Muscle layer of duodenum (tissue), 2 donors: ENCODE results near the gene IGFALS.

Experiments used
- H3K27ac ChIP-seq: one replicate; pipeline ENCODE4 v1.7.0; 2013; ENCODE audit warnings: mild to moderate bottlenecking, low read length
- H3K27me3 ChIP-seq: one replicate; pipeline ENCODE4 v1.7.0; 2013; ENCODE audit warnings: low read depth, mild to moderate bottlenecking, control low read depth, low read length
- H3K36me3 ChIP-seq, 2 donors: one replicate each; pipeline ENCODE4 v1.7.0; 2013; ENCODE audit warnings: low read length in 2 of 2, control low read depth in 1 of 2, mild to moderate bottlenecking in 1 of 2; ENCODE audit not compliant: insufficient read depth in 2 of 2, control insufficient read depth in 1 of 2
- H3K4me1 ChIP-seq, 2 donors: one replicate each; pipeline ENCODE4 v1.7.0; 2013; ENCODE audit warnings: low read length in 2 of 2, mild to moderate bottlenecking in 2 of 2, control low read depth in 1 of 2, moderate library complexity in 1 of 2; ENCODE audit not compliant: insufficient read depth in 2 of 2, control insufficient read depth in 1 of 2
- H3K4me3 ChIP-seq, 2 donors: one replicate each; pipeline ENCODE4 v1.7.0; 2013; ENCODE audit warnings: low read length in 2 of 2, low read depth in 1 of 2, mild to moderate bottlenecking in 1 of 2
- H3K9me3 ChIP-seq, 2 donors: one replicate each; pipeline ENCODE4 v1.7.0; 2013; ENCODE audit warnings: low read length in 2 of 2, control low read depth in 1 of 2, mild to moderate bottlenecking in 1 of 2; ENCODE audit not compliant: control insufficient read depth in 1 of 2
- donor health status: healthy.

Gene IGFALS

DNA sequence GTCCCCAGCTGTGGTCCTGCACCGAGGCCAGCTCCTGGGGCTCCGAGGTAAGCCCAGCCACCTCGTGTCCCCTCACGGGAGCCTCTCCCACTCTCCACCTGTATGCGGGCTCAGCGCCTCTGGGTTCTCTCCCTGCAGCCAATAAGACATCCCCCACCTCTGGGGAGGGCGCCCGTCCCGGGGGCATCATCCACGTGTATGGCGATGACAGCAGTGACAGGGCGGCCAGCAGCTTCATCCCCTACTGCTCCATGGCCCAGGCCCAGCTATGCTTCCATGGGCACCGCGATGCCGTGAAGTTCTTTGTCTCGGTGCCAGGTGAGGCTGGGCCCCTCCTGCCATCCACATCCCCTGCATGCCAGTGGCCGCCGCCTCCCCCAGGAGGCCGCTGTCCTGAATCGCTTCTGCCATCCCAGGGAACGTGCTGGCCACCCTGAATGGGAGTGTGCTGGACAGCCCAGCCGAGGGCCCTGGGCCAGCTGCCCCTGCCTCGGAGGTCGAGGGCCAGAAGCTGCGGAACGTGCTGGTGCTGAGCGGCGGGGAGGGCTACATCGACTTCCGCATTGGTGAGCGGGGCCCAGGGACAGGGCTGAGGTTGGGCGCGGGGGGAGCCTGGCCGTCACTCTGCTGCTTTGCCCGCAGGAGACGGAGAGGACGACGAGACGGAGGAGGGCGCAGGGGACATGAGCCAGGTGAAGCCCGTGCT is 25.3 kb downstream of the IGFALS start:
- H3K27me3 ChIP-seq: no peaks in the 10 kb centered on the region
- peaks cover 0 to 24% of the 10 kb centered on the region in 2 donors for H3K4me1 ChIP-seq
- H3K27ac ChIP-seq: no peak overlapping the region
- no peaks in the 10 kb centered on the region for H3K9me3 ChIP-seq
- peaks cover 4 to 55% of the 10 kb centered on the region in 2 donors for H3K36me3 ChIP-seq
- no peak overlapping the region for H3K4me3 ChIP-seq

DNA sequence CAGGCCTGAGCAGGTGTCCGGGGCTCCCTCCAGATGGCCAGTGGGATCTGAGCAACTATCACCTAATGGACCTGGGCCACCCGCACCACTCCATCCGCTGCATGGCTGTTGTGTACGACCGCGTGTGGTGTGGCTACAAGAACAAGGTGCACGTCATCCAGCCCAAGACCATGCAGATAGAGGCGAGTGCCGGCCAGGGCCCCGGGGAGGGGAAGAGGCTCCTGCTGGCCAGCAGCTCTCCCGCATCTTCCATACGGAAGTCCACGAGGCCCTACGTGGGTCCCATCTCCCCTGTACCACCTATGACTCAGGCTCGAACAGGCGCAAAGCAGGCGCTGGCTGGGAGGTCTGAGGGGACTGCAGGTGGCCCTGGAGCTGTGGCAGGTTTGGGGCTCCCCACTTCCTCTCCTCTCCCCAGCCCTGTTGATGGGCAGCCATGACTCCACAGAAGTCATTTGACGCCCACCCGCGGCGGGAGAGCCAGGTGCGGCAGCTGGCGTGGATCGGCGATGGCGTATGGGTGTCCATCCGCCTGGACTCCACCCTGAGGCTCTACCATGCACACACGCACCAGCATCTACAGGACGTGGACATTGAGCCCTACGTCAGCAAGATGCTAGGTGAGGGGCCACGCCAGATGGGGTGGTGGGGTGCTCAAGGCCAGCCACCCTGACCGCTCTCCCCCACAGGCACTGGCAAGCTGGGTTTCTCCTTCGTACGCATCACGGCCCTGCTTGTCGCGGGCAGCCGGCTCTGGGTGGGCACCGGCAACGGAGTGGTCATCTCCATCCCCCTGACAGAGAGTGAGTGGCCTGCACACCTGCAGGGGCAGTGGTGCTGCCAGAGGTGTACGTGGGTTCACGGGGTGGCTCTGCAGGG is 26.1 kb downstream of the IGFALS start:
- peaks cover 4 to 64% of the 10 kb centered on the region in 2 donors for H3K36me3 ChIP-seq
- H3K4me1 ChIP-seq: peaks cover 0 to 22% of the 10 kb centered on the region in 2 donors
- no peaks in the 10 kb centered on the region for H3K9me3 ChIP-seq
- no peaks in the 10 kb centered on the region for H3K27me3 ChIP-seq
- H3K27ac ChIP-seq: no peak overlapping the region
- no peak overlapping the region for H3K4me3 ChIP-seq

DNA sequence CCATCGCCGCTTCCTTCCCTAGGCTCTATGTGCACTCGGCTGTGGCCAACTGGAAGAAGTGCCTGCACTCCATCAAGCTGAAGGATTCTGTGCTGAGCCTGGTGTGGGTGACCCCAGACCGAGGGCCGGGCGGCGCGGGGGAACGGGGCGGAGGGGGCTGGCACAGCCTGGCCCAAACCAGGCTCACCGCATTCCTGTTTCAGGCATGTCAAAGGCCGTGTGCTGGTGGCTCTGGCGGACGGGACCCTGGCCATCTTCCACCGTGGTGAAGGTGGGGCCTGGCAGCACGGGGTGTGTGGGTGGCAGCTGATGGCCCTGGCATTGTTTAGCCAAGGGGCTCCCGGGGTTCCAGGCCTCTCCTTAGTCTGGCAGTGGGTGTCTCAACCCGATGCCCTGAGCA is 26.8 kb downstream of the IGFALS start:
- no peak overlapping the region for H3K4me3 ChIP-seq
- peaks cover 4 to 71% of the 10 kb centered on the region in 2 donors for H3K36me3 ChIP-seq
- no peak overlapping the region for H3K27ac ChIP-seq
- no peaks in the 10 kb centered on the region for H3K9me3 ChIP-seq
- no peaks in the 10 kb centered on the region for H3K27me3 ChIP-seq
- H3K4me1 ChIP-seq: peaks cover 0 to 15% of the 10 kb centered on the region in 2 donors

DNA sequence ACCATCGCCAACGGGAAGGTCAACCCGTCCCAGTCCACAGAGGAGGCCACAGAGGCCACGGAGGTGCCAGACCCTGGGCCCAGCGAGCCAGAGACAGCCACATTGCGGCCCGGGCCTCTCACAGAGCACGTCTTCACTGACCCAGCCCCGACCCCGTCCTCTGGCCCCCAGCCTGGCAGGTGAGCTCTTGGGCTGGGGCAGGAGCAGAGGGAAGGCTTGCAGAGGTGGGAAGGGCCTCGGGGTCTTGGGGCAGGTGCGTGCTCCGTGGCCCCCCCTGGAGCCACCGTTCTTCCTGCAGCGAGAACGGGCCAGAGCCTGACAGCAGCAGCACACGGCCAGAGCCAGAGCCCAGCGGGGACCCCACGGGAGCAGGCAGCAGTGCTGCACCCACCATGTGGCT is 27.3 kb downstream of the IGFALS start:
- Histone ChIP-seq H3K27ac (no peak overlapping the region), H3K36me3 (peaks cover 4 to 75% of the 10 kb centered on the region in 2 donors)

DNA sequence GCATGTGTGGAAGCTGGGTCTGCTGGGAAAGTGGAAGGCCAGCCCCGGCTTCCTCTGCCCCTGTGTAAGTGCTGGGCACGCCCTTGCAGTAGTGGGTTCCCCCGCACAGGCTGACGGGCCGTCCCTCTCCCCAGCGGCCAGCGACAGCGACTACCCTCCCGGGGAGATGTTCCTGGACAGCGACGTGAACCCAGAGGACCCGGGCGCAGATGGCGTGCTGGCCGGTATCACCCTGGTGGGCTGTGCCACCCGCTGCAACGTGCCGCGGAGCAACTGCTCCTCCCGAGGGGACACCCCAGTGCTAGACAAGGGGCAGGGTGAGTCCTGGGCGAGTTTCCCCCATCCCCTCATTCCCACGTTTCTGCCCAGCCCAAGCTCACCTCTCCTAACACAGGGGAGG is 27.7 kb downstream of the IGFALS start:
- H3K4me3 ChIP-seq: no peak overlapping the region
- peaks cover 4 to 79% of the 10 kb centered on the region in 2 donors for H3K36me3 ChIP-seq
- no peaks in the 10 kb centered on the region for H3K27me3 ChIP-seq
- no peaks in the 10 kb centered on the region for H3K9me3 ChIP-seq
- H3K27ac ChIP-seq: no peak overlapping the region
- peaks cover 0 to 14% of the 10 kb centered on the region in 2 donors for H3K4me1 ChIP-seq

More for the DNA sequence above, 27.3 kb downstream of the IGFALS start:
- Histone ChIP-seq H3K4me1 (peaks cover 0 to 14% of the 10 kb centered on the region in 2 donors), H3K27me3 (no peaks in the 10 kb centered on the region), H3K9me3 (no peaks in the 10 kb centered on the region), H3K4me3 (no peak overlapping the region)

DNA sequence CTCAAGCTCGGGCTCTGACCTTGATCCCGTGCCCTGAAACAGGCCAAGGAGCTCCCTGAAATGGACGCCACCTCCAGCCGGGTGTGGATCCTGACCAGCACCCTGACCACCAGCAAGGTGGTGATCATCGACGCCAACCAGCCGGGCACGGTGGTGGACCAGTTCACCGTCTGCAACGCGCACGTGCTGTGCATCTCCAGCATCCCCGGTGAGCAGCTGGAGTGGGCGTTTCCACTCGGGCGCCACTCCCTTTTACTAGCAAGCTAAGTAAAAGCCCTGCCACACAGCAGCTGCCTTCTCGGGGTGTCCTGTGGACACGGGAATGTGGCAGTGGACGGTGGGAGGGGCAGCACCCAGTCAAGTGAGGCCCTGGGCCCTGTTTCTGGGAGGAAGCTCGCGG is 28.5 kb downstream of the IGFALS start:
- H3K27me3 ChIP-seq: no peaks in the 10 kb centered on the region
- no peaks in the 10 kb centered on the region for H3K9me3 ChIP-seq
- H3K4me3 ChIP-seq: no peak overlapping the region
- H3K27ac ChIP-seq: no peak overlapping the region
- peaks cover 4 to 88% of the 10 kb centered on the region in 2 donors for H3K36me3 ChIP-seq
- H3K4me1 ChIP-seq: peaks cover 0 to 7% of the 10 kb centered on the region in 2 donors

DNA sequence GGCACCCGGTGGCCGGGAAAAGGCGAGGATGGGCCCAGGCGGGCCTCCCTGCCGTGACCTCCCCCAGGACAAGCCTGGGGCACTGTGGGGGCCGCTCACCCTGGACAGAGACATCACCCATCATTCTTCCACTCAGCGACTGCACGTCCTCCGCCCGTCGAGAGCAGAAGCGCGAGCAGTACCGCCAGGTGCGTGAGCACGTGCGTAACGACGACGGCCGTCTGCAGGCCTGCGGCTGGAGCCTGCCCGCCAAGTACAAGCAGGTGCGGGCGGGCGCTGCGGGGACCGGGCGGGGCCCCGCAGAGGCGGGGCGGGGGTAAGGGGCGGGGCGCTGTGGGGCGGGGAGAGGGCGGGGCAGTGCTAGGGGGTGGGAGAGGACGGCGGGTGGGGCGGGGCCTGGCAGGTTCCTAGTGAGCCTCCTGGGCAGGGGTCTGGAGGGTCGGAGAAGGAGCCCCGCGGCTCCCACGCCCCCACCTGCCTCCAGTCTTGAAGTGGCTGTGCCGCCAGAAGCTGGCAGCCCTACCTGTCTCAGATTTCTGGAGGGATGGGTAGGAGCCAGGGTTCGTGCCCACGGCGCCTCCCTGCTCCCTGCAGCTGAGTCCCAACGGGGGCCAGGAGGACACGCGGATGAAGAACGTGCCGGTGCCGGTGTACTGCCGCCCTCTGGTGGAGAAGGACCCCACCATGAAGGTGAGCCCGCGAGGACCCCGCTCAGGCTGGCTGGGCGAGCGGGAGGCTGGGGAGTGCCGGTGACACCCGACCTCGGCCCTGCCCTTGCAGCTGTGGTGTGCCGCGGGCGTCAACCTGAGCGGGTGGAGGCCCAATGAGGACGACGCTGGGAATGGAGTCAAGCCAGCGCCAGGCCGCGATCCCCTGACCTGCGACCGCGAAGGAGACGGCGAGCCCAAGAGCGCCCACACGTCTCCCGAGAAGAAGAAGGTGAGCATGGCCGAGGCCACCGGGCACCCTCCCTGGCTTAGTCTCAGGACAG is 29.7 kb downstream of the IGFALS start:
- H3K36me3 ChIP-seq: peaks cover 4 to 90% of the 10 kb centered on the region in 2 donors

DNA sequence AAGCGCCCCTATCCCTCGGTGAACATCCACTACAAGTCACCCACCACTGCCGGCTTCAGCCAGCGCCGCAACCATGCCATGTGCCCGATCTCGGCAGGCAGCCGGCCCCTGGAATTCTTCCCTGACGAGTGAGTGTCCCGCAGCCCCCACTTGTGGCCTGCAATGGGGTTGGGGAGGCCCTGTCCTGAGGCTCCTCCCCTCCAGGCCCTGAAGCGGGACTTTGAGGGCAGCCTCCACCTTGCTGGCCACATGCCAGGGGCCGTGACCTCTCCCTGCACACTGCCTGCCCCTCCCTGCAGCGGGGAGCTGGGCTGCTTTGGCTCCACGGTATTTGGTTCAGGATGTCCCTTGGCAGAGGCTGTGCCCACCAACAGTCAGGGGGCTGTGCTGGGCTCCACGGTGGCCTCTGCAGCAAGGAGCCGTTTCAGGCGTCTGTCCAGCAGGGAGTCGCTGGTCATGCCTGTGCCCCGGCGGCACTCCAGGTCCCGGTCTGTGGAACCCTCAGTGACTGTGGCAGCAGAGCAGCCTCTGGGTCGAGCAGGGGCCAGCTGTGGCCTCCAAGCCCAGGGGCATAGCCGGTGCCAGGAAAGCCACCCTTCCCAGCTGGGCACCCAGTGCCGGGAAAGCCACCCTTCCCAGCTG is 30.5 kb downstream of the IGFALS start:
- Histone ChIP-seq H3K36me3 (peaks cover 4 to 88% of the 10 kb centered on the region in 2 donors), H3K27ac (no peak overlapping the region), H3K27me3 (no peaks in the 10 kb centered on the region), H3K4me1 (no peaks in the 10 kb centered on the region), H3K4me3 (no peak overlapping the region), H3K9me3 (no peaks in the 10 kb centered on the region)

More for the DNA sequence above, 29.7 kb downstream of the IGFALS start:
- no peaks in the 10 kb centered on the region for H3K9me3 ChIP-seq
- no peaks in the 10 kb centered on the region for H3K4me1 ChIP-seq
- no peak overlapping the region for H3K4me3 ChIP-seq
- H3K27me3 ChIP-seq: no peaks in the 10 kb centered on the region
- no peak overlapping the region for H3K27ac ChIP-seq

DNA sequence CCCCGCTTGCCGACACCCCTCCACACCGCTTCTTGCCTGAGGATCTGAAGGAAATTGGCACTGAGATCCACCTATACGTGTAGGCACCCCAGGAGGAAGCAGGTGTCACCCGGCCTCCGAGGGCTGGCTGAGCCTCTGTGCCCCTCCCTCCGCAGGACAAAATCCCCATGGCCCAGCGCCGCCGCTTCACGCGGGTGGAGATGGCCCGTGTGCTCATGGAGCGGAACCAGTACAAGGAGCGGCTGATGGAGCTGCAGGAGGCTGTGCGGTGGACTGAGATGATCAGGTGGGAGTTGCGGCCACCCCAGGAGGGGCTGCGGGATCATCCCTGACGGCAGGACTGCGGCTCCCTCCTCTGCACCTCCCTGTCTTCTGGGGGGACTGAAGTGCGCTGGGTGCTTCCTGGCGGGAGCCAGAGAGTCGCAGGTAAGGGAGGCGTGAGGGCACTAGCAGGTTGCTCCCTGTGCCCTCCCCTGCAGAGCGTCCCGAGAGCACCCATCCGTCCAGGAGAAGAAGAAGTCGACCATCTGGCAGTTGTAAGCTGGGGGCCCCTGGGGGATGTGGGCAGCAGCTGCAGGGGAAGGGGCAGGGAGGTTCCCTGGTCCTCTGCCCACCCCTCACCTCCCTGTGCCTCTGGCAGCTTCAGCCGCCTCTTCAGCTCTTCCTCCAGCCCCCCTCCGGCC is 31.2 kb downstream of the IGFALS start:
- Histone ChIP-seq H3K4me1 (no peaks in the 10 kb centered on the region), H3K36me3 (peaks cover 4 to 88% of the 10 kb centered on the region in 2 donors), H3K27me3 (no peaks in the 10 kb centered on the region), H3K4me3 (no peak overlapping the region), H3K27ac (no peak overlapping the region), H3K9me3 (no peaks in the 10 kb centered on the region)

DNA sequence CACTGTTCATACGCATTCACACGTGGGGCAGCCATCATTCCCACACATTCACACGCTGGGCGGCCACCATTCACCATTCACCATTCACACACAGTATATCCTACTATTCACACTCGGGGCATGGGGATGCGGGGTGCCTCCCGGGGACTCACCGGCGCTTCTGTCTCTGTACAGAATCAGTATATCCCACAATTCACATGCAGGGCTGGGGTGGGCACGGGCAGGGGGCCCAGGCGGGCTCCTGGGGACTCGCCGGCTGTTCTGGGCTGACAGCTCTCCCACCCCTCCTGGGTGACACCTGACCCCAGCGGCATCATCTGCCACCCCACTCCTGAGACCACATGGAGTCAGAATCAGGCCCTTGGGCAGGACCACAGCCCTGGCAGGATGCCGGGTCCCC is 31.8 kb downstream of the IGFALS start:
- Histone ChIP-seq H3K4me3 (no peak overlapping the region), H3K27ac (no peak overlapping the region), H3K9me3 (no peaks in the 10 kb centered on the region), H3K4me1 (no peaks in the 10 kb centered on the region), H3K36me3 (peaks cover 4 to 84% of the 10 kb centered on the region in 2 donors), H3K27me3 (no peaks in the 10 kb centered on the region)
